IPS-NIHi7 (cell line): ENCODE results near the gene RSL1D1.
"Not testable (repeated sequence)": the region's sequence is repeated elsewhere in the genome, so short reads cannot be mapped to it uniquely, and the experiment has no call there.

Experiments used
- DNase-seq: peaks from one replicate; pipeline ENCODE4 v3.0.0; 2012; ENCODE audit warnings: mixed read lengths; ENCODE audit errors: extremely low spot score

RSL1D1 gene

DNA sequence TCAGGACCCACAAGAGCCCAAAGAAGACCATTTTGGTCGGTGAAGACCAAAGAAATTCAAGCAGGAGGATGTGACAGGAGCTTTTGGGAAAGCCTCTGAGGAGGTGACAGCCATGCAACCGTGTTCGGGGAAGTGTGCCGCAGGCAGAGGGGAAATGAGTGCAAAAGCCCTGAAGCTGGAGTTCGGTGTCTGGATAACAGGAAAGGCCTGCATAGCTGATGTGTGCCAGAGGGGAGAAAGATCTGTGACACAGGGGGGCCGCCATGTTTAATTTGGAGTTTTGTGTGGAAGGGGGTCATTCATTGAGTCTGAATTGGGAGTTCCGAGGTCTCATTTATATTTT is 53.4 kb downstream of the RSL1D1 start:
- DNase-seq = no peak

DNA sequence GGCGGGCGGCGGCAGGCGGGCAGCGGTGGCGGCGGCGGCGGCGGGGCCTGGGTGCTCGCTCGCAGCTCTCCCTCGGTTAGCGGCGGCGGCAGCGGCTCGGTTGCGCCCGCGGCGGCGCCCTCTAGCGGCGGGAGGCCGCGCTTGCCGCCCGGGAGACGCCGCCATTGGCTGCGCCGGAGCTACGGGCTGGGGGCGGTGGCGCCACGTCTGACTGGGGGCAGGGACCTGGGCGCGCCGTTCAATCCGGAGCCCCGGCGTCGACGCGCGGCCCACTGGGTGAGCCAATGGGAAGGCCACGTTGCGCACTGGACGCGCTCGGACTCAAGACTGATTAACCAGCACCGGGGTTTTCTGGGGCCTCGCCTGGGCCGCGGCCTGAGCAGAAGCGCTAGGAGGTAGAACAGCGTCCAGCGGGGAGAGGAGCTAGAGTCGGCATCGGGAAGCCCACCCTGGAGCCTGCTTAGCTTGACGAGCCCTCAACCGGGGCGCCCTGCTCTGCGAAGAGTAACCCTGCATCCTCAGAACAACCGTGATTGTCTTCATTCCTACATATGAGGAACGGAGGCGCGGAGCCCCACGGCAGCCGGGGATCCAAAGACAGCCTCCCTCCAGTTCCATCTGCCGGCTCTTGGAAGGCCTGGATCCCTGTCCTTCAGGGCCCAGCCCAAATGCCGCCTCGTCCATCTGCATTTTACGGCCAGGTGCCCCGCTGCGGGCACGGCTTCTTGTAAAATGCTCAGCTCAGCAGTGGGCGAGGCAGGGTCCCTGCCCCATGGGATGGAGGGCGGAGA is 54.0 kb downstream of the RSL1D1 start, which contains the start of gene ZC3H7A:
TSS of gene ZC3H7A (minus strand) at position 93 of the 791 bp plus-strand sequence. CDS start 14,904 bp downstream, outside the sequence.
- DNase-seq = peak; percentile 99

DNA sequence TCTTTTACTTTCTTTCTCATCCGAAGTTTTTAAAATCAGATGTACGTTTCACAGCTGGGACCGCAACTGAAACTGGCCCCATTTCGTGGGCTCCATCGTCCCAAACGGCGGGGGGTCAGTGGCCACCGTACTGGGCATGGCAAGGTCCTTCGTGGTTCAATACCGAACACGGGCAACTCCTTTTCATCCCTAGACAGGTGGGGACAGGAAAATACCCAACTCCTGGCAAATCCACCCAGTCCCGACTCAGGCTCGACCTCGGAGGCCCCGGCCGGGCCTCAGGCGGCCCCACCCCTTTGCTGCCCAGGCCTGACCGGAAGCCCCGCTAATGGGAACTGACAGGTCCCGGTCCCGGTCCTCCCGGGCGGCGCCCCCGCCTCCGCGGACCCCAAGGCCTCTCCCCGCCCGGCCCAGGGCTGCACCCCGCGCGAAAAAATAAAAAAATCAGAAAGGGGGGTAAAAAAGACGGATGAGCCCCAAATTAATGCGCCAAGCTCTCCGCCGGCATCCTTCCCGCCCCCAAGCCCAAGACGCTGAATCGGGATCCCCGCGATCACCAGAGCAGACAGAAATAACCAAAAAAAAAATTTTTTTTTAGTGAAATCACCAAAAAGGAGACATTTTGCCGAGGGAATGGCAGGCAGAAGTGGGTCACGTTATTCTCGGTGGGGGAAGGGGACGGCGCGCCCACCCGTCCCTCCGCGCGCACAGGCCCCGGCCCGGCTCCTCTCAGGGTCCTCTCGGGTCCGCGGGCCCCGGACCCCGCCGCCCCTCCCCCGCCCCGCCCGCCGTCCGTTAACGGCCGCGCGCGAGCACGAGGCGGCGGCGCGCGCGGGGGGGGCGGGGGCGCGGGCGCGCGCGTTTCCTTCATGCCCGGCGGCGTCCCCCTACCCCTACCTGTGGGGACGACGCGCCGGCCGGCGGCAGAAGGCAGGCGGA is 54.8 kb downstream of the RSL1D1 start:
- DNase-seq = peak; percentile 66

DNA sequence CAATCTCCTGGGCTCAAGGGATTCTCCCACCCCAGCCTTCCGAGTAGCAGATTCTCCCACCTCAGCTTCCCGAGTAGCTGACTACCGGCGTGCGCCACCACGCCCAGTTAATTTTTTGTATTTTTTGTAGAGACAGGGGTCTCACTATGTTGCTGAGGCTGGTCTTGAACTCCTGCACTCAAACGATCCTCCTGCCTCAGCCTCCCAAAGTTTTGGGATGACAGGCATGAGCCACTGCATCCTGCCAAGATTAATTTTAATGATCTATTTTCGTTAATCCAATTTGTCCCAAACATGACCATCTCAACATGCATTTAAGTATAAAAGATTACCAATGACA is 55.5 kb downstream of the RSL1D1 start:
- DNase-seq = no peak

DNA sequence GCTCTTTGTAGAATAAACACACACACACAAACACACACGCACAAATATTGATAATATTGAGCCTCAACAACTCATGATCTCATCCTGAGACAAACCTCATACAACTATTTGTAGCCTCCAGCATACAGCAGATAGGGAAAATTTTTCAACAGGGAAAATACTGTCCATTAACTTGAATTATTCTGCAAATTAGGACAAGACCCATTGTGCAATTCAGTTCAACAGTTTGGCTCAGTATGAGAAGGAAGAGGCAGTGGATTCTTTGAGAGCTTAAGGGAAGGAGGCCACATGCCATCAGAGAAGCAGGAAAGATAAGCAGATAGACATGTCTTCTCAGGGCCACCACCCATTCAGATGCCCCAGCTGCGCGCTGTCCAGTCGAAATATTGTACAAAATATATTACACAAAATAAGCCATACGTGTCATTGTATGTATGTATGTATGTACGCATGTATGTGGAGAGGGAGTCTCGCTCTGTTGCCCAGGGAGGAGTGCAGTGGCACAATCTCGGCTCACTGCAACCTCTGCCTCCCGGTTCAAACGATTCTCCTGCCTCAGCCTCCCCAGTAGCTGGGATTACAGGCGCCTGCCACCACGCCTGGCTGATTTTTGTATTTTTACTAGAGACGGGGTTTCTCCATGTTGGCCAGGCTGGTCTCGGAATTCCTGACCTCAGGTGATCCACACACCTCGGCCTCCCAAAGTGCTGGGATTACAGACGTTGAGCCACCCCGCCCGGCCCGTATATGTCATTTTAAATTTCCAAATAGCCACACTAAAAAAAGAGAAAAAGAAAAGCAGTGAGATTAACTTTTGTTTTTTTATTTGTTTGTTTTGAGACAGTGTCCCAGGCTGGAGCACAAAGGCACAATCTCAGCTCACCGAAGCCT is 56.1 kb downstream of the RSL1D1 start:
- no peak for DNase-seq

DNA sequence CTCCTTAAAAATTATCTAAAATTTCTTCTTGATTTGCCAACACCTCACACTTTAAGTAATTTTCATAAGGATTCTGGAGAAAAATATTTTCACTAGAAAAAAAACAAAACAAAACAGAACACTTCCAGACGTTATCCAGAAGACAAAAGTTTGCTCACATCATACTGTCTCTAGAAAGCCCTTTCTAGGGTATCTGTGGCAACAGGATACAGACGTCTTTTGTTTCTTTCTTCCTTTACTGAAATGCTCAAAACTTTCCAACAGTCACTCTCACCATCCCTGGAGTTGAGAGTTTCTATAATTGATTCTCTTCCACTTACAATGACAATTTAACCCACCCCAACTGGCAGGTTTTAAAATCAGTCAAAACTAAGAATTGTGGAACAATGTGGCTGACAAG is 56.9 kb downstream of the RSL1D1 start:
- no peak for DNase-seq

DNA sequence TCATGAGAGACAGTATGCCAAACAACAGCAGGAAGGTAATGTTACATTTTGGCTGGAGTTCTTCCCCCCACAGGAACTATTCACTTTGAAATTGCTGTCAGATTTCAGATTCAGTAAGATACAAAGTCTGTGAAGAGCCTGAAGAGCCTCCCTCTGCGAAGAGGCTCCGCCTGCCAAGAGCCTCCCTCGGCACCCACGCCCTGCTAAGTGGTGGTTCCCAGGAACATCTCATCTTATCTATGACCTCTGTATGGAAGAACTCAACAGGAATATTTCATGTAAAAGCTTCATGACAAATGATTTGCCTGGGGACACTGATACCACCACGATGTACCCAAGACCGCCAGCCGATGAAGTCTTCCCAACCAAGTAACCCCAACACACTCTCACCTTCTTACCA is 57.5 kb downstream of the RSL1D1 start:
- no peak for DNase-seq

DNA sequence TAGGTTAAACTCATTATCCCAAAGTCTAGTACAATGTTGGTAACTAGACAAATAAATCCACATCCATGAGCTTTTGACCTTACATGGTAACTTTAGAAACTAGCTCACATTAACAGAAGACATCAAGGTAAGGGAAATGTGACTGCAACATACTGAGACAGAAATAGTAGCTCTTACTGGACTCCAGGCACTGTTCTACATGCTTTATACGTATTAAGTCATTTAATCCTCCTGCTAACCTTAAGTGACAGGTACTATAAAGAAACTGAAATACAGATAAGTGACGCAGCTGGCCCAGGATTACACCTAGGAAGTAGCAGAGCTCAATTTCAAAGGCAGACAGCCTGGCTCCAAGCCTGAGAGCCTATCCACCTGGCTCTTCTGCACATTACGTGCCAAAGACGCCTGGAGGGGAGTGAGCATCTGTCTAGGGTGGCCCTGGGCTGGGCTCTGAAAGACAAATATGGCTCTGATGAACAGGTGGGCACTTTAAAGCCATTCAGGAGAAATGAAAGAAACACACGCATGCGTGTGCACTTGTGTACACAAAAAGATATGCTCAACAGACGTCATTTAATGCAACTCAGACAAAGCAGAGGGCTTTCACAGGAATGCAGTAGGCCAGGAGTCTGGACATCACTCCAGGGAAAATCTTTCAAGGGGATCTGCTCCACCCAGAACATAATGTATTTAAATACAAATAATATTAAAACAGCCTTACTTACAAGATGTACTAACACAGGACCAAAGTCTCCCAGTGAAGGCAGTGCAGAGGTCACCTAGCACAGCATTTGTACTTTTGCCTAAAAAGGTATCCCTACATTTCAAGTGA is 58.7 kb downstream of the RSL1D1 start:
- DNase-seq = no peak

DNA sequence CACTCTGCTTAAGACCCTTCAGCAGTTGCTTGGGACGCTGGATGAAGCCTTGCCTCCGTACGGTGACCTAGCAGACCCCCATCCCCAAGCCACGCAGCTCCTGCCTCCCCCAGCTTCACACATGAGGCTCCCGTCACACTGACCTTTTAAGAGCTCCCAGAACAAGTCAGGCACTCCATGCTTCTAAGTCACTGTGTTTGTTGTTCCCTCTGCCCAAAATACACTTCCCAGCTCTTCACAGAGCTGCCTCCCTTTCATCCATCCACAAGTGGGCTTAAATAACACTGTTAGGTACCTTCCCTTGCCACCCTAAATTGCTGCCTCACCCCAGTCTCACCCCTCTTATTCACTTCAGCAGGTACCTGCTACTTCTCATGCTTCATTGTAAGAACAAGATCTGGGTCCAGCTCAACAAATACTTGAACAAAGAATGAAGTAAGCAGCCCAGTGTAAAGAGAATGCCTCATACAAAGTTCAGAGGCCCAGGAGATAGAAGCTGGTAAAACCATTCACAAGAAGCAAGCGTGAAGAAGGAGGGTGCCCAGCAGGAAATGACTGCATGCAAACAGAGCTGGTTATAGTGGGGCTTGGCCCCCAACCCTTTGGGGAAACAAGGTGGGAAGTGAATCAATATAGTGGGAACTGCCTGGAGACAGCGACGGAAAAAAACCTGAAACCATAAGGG is 60.1 kb downstream of the RSL1D1 start:
- DNase-seq = no peak

DNA sequence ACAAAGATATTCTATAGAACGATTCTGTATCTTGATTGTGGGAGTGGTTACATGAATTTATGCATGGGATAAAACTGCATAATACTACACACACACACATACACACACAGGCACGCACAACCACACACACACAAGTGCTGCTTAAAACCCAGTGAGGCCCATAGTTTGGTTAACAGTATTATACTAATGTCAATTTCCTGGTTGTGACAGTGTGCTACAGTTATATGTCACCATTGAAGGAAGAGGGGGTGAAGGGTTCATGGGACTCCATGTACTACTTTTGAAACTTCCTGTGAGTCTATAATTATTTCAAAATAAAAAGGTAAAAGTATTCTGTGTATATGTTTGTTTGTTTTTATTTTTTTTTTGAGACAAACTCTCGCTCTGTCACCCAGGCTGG is 62.4 kb downstream of the RSL1D1 start:
- DNase-seq = no peak

DNA sequence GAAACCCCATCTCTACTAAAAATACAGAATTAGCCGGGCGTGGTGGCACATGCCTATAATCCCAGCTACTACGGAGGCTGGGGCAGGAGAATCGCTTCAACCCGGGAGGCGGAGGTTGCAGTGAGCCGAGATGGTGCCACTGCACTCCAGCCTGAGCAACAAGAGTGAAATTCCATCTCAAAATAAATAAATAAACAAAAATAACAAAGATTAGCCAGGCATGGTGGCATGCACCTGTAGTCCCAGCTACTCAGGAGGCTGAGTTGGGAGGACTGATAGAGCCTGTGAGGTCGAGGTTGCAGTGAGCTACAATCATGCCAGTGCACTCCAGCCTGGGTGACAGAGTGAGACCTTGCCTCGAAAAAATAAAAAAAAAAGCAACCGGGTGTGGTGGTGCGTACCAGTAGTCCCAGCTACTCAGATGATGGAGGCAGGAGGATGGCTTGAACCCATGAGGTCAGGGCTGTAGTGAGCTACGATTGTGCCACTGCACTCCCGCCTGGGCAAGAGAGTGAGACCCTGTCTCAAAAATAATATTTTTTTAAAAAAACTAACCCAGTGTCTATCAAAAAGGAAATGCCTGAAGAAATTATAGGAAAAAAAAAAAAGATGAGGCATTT is 66.3 kb downstream of the RSL1D1 start:
- DNase-seq = not testable (repeated sequence)

DNA sequence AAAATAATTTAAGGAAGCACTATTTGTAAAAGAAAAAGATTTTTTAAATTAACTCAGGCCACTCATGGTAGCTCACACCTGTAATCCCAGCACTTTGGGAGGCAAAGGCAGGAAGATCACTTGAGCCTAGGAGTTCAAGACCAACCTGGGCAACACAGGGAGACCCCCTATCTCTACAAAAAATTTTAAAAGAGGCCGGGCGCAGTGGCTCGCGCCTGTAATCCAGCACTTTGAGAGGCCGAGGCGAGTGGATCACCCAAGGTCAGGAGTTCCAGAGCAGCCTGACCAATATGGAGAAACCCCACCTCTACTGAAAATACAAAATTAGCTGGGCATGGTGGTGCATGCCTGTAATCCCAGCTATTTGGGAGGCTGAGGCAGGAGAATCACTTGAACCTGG is 67.0 kb downstream of the RSL1D1 start:
- DNase-seq = not testable (repeated sequence)

DNA sequence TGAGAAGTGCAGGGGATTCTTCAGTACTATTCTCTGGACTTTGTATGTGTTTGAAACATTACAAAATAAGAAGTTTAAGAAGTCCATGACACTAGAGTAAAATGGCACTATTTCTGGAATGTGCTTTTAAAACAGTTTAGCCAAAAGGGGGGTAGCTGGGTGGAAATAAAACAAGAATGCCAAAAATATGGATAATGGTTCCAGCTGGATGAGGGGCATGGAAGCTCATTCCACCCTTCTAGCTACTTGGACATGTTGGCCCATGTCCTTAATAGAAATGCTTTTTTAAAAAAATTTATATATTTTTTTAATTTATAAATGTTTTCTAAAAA is 67.3 kb downstream of the RSL1D1 start:
- DNase-seq = no peak
